ENCODE data around the gene HYLS1.
A peak's percentile ranks its signal among the peaks of the same experiment; 100 is the strongest.

The HYLS1 gene

GRCh38 chr11:125933030-125933813, 45.8 kb downstream of the HYLS1 start:
- TF ChIP-seq CTCF (IDR thresholded peaks at IDR 0.05; ENCODE audit: insufficient read depth, low read depth, low read length, missing control alignments) = no peak
- H3K4me3 ChIP-seq (ENCODE audit: low read depth, low read length) = no peak overlapping the region
- peak; percentile 28 for DNase-seq (ENCODE audit: low read depth)

- no peak for DNase-seq (ENCODE audit: low read depth)
Observed at GRCh38 chr11:125934473-125934872, 47.0 kb downstream of the HYLS1 start.

GRCh38 chr11:125935056-125935455, 47.6 kb downstream of the HYLS1 start:
- no peak for TF ChIP-seq CTCF (IDR thresholded peaks at IDR 0.05; ENCODE audit: insufficient read depth, low read depth, low read length, missing control alignments)
- DNase-seq (ENCODE audit: low read depth) = no peak
- H3K4me3 ChIP-seq (ENCODE audit: low read depth, low read length) = no peak overlapping the region

More at GRCh38 chr11:125934473-125934872, 47.0 kb downstream of the HYLS1 start:
- TF ChIP-seq CTCF (IDR thresholded peaks at IDR 0.05; ENCODE audit: insufficient read depth, low read depth, low read length, missing control alignments) = no peak
- no peak overlapping the region for H3K4me3 ChIP-seq (ENCODE audit: low read depth, low read length)

GRCh38 chr11:125935618-125936199, 48.2 kb downstream of the HYLS1 start:
- DNase-seq (ENCODE audit: low read depth) = no peak
- no peak for TF ChIP-seq CTCF (IDR thresholded peaks at IDR 0.05; ENCODE audit: insufficient read depth, low read depth, low read length, missing control alignments)

GRCh38 chr11:125938418-125938817, 51.0 kb downstream of the HYLS1 start:
- DNase-seq (ENCODE audit: low read depth) = peak; percentile 8
- no peak for TF ChIP-seq CTCF (IDR thresholded peaks at IDR 0.05; ENCODE audit: insufficient read depth, low read depth, low read length, missing control alignments)
- H3K4me3 ChIP-seq (ENCODE audit: low read depth, low read length) = no peak overlapping the region

More at GRCh38 chr11:125935618-125936199, 48.2 kb downstream of the HYLS1 start:
- H3K4me3 ChIP-seq (ENCODE audit: low read depth, low read length) = no peak overlapping the region

- TF ChIP-seq CTCF (IDR thresholded peaks at IDR 0.05; ENCODE audit: insufficient read depth, low read depth, low read length, missing control alignments) = no peak
- DNase-seq (ENCODE audit: low read depth) = no peak
- no peak overlapping the region for H3K4me3 ChIP-seq (ENCODE audit: low read depth, low read length)
Observed at GRCh38 chr11:125939081-125939521, 51.6 kb downstream of the HYLS1 start.
